Activated T-helper 1 cell treated with anti-CD3 and anti-CD28 coated beads, Interleukin-12 subunit alpha, Interleukin-12 subunit beta, Interleukin-2, Interleukin-4 antibody, amounts not matched to agents 30 ng/mL and 10 ng/mL and 1 ng/mL, durations not matched to agents 14 hours and 24 hours and 36 hours (primary cell): ENCODE results near the gene DMRTB1. TPM values are rescaled to one million over a fixed set of nuclear protein-coding genes. Genes with fewer than 3 reads are reported as not detected.

Experiments used
- DNase-seq: peaks from one replicate; pipeline ENCODE4 v3.0.0; 2021; ENCODE audit warnings: low spot score
- H3K27ac Mint-ChIP-seq: one replicate; pipeline ENCODE4 v1.8.0; 2021; ENCODE audit warnings: mild to moderate bottlenecking, mixed read lengths
- H3K27me3 Mint-ChIP-seq: one replicate; pipeline ENCODE4 v1.8.0; 2022; ENCODE audit warnings: mild to moderate bottlenecking, moderate library complexity, mixed read lengths; ENCODE audit not compliant: insufficient read depth
- H3K36me3 Mint-ChIP-seq: one replicate; pipeline ENCODE4 v1.8.0; 2021; ENCODE audit warnings: low read depth, mixed read lengths
- H3K4me1 Mint-ChIP-seq: one replicate; pipeline ENCODE4 v1.8.0; 2021; ENCODE audit warnings: low read depth, mixed read lengths
- H3K4me3 Mint-ChIP-seq: one replicate; pipeline ENCODE4 v1.8.0; 2021; ENCODE audit warnings: mild to moderate bottlenecking, moderate library complexity, mixed read lengths
- H3K9me3 Mint-ChIP-seq: one replicate; pipeline ENCODE4 v1.8.0; 2021; ENCODE audit warnings: mixed read lengths
- intact Hi-C: fragments of 100-400 bp; cut with micrococcal nuclease; formaldehyde crosslinking; loops from one replicate; pipeline ENCODE4 v1.15.1; 2024
- total RNA-seq: library from RNA; stranded (reverse); gene quantifications from 2 replicates; pipeline ENCODE4 v1.2.3, GENCODE V29; 2022

DMRTB1 gene
- total RNA-seq, 1 donor from 2014 or later: not detected

DNA sequence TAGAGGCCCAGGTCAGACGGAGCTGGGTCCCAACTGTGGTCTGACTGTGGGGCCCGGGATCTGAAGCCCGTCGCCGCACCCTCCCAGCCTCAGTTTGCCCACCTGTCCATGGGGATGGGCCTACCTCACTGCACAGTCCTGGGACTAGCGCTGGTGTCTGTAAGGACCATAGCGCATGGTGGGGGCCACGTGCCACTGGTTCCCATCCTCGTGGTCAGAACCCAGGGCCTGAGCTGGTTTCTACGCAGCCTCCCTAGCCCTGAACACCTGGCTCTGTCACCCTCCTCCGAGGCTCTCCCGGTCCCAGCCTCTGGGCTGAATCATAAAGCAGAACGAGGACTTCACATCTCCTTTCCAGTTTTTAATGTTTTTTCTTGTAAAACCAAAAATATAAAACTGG is 46.7 kb downstream of the DMRTB1 start:
- H3K27me3 Mint-ChIP-seq: no peaks in the 10 kb centered on the region
- DNase-seq: no peak
- no peaks in the 10 kb centered on the region for H3K4me1 Mint-ChIP-seq
- H3K9me3 Mint-ChIP-seq: no peaks in the 10 kb centered on the region
- H3K27ac Mint-ChIP-seq: no peak overlapping the region
- H3K4me3 Mint-ChIP-seq: no peak overlapping the region
- H3K36me3 Mint-ChIP-seq: no peaks in the 10 kb centered on the region
- intact Hi-C loops: no loop called here

DNA sequence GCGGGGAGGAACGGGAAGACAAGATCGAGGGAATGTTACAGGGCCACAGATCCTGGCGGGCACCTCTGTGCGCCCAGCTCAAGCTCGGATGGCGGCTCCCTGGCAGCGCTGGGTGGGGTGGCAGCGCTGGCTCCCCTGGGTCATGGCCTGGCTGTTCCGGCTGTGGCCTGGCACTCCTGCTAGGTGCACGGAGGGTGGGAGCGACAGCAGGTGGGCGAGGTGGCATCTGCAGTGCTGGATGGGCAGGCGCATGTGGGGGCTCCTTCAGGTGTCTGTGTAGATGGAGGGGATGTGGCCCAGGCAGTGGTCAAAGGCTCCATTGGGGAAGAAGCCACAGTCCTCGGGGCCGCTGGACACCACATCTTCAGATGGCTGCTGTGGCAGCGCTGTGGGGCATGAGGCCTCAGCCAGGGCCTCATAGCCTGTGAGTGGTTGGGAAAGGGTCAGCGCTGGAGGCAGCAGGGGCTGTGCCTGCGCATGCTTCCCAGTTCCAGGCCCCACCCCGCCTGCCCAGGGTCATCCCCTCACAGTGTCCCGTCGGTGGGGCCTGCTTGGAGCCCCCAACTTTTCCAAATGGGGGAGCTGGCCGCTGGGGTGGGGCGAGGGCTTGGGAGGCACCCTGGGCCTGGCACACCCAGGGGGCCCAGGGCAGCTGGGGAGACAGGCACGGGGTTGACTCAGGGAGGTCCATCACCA is 47.3 kb downstream of the DMRTB1 start:
- no peaks in the 10 kb centered on the region for H3K9me3 Mint-ChIP-seq
- DNase-seq: no peak
- H3K27me3 Mint-ChIP-seq: no peaks in the 10 kb centered on the region
- intact Hi-C loops: no loop called here
- H3K27ac Mint-ChIP-seq: no peak overlapping the region
- H3K4me3 Mint-ChIP-seq: no peak overlapping the region
- H3K36me3 Mint-ChIP-seq: no peaks in the 10 kb centered on the region
- no peaks in the 10 kb centered on the region for H3K4me1 Mint-ChIP-seq

- no peak overlapping the region for H3K27ac Mint-ChIP-seq
- H3K4me3 Mint-ChIP-seq: no peak overlapping the region
- H3K36me3 Mint-ChIP-seq: no peaks in the 10 kb centered on the region
- DNase-seq: no peak
- H3K9me3 Mint-ChIP-seq: no peaks in the 10 kb centered on the region
- H3K27me3 Mint-ChIP-seq: peaks cover 2% of the 10 kb centered on the region
- intact Hi-C loops: no loop called here
- no peaks in the 10 kb centered on the region for H3K4me1 Mint-ChIP-seq
Measured at GRCh38 chr1:53507116-53507820, 48.1 kb downstream of the DMRTB1 start.

GRCh38 chr1:53508056-53508990 is 49.1 kb downstream of the DMRTB1 start:
- no peaks in the 10 kb centered on the region for H3K36me3 Mint-ChIP-seq
- intact Hi-C loops: no loop called here
- no peaks in the 10 kb centered on the region for H3K9me3 Mint-ChIP-seq
- H3K27me3 Mint-ChIP-seq: peaks cover 2% of the 10 kb centered on the region
- DNase-seq: no peak
- H3K4me1 Mint-ChIP-seq: no peaks in the 10 kb centered on the region
- no peak overlapping the region for H3K27ac Mint-ChIP-seq
- no peak overlapping the region for H3K4me3 Mint-ChIP-seq

GRCh38 chr1:53508991-53509666 is 49.9 kb downstream of the DMRTB1 start:
- no peak overlapping the region for H3K4me3 Mint-ChIP-seq
- no peak for DNase-seq
- intact Hi-C loops: no loop called here
- H3K9me3 Mint-ChIP-seq: no peaks in the 10 kb centered on the region
- H3K27me3 Mint-ChIP-seq: peaks cover 2% of the 10 kb centered on the region
- no peaks in the 10 kb centered on the region for H3K4me1 Mint-ChIP-seq
- no peak overlapping the region for H3K27ac Mint-ChIP-seq
- no peaks in the 10 kb centered on the region for H3K36me3 Mint-ChIP-seq

DNA sequence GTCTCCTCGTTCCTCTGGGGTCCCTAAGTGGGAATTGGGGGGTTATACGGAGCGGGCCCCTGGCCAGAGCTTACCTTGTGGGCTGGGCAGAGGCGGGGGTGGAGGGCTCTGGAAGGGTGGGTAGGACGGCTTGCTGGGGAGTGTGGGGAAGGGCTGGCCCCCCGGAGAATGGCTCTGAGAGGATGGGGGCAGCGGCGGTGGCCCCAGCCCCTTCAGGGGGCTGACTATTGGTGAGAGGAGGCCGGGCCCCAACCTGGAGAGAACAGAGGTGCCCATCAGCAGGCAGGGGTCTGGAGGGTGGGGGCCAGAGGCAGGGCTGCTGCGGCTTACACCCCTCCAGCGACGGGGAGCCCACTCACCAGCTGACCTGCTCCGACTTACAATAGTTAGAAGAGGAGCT is 50.6 kb downstream of the DMRTB1 start:
- H3K36me3 Mint-ChIP-seq: no peaks in the 10 kb centered on the region
- DNase-seq: no peak
- no peak overlapping the region for H3K27ac Mint-ChIP-seq
- intact Hi-C loops: no loop called here
- H3K27me3 Mint-ChIP-seq: peaks cover 2% of the 10 kb centered on the region
- H3K9me3 Mint-ChIP-seq: no peaks in the 10 kb centered on the region
- no peak overlapping the region for H3K4me3 Mint-ChIP-seq
- H3K4me1 Mint-ChIP-seq: no peaks in the 10 kb centered on the region

DNA sequence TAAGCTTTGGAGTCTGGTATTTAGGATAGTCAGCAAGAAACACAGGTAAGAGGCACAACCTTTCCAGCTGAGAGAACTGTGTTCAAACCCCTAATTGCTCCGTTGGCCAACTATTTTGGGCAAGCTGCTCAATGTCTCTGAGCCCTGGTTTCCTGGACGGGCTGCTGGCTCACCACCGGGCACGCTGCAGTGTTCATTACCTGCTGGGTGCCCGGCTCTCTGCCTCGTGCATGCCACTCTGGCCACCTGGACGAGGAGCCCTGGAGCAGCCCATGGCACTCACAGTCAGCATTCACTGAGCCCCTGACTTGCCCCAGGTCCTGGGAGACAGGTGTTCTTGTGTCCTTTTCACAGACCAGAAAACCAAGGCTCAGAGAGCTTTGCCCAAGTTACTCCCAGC is 51.0 kb downstream of the DMRTB1 start:
- no peaks in the 10 kb centered on the region for H3K4me1 Mint-ChIP-seq
- H3K27ac Mint-ChIP-seq: no peak overlapping the region
- H3K4me3 Mint-ChIP-seq: no peak overlapping the region
- no peaks in the 10 kb centered on the region for H3K36me3 Mint-ChIP-seq
- intact Hi-C loops: no loop called here
- H3K27me3 Mint-ChIP-seq: peaks cover 2% of the 10 kb centered on the region
- no peaks in the 10 kb centered on the region for H3K9me3 Mint-ChIP-seq
- DNase-seq: no peak

GRCh38 chr1:53511323-53511932 is 52.2 kb downstream of the DMRTB1 start:
- Mint-ChIP-seq H3K4me1 (no peaks in the 10 kb centered on the region), H3K9me3 (no peaks in the 10 kb centered on the region), H3K27ac (no peak overlapping the region), H3K27me3 (peaks cover 4% of the 10 kb centered on the region), H3K4me3 (no peak overlapping the region), H3K36me3 (no peaks in the 10 kb centered on the region)
- intact Hi-C loops: no loop called here
- DNase-seq: no peak

- no peak overlapping the region for H3K27ac Mint-ChIP-seq
- peaks cover 4% of the 10 kb centered on the region for H3K27me3 Mint-ChIP-seq
- no peaks in the 10 kb centered on the region for H3K36me3 Mint-ChIP-seq
- intact Hi-C loops: no loop called here
- no peak overlapping the region for H3K4me3 Mint-ChIP-seq
- H3K4me1 Mint-ChIP-seq: no peaks in the 10 kb centered on the region
- H3K9me3 Mint-ChIP-seq: no peaks in the 10 kb centered on the region
- DNase-seq: no peak
Measured at GRCh38 chr1:53511933-53512806, 53.0 kb downstream of the DMRTB1 start.

GRCh38 chr1:53512807-53513755 is 53.9 kb downstream of the DMRTB1 start:
- intact Hi-C loops: no loop called here
- Mint-ChIP-seq H3K27ac (no peak overlapping the region), H3K4me1 (no peaks in the 10 kb centered on the region), H3K27me3 (peaks cover 4% of the 10 kb centered on the region), H3K9me3 (no peaks in the 10 kb centered on the region), H3K36me3 (no peaks in the 10 kb centered on the region), H3K4me3 (no peak overlapping the region)
- DNase-seq: no peak

DNA sequence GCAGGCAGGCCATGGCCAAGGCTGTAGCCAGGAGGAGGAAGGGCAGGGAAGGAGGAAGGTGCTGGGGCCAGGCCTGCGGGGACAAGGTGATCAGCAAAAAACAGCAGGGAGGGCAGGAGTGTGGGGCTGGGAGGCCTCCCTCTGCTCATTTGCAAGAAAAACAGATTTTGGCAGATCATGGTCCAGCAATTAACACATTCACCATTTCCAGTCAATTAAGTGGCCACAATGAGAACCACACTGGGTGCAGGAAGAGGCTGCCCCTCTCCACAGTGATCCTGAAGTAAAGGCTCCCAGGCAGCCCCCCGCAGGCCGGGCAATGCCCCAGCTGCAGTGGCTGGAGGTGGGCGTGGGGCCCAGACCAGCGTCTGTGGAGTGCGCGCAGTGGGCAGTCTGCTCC is 54.6 kb downstream of the DMRTB1 start:
- H3K27ac Mint-ChIP-seq: no peak overlapping the region
- intact Hi-C loops: no loop called here

More for the DNA sequence above, 54.6 kb downstream of the DMRTB1 start:
- H3K27me3 Mint-ChIP-seq: peaks cover 4% of the 10 kb centered on the region
- no peaks in the 10 kb centered on the region for H3K4me1 Mint-ChIP-seq
- H3K9me3 Mint-ChIP-seq: no peaks in the 10 kb centered on the region
- no peak overlapping the region for H3K4me3 Mint-ChIP-seq
- DNase-seq: no peak
- no peaks in the 10 kb centered on the region for H3K36me3 Mint-ChIP-seq
